ENCODE measurements around the gene SH3GL2.

The SH3GL2 gene

GRCh38 chr9:17658237-17658636 is 79.4 kb downstream of the SH3GL2 start:
- DNase-seq (ENCODE audit: low spot score) = no peak

GRCh38 chr9:17660158-17660557 is 81.3 kb downstream of the SH3GL2 start:
- DNase-seq (ENCODE audit: low spot score) = no peak

DNA sequence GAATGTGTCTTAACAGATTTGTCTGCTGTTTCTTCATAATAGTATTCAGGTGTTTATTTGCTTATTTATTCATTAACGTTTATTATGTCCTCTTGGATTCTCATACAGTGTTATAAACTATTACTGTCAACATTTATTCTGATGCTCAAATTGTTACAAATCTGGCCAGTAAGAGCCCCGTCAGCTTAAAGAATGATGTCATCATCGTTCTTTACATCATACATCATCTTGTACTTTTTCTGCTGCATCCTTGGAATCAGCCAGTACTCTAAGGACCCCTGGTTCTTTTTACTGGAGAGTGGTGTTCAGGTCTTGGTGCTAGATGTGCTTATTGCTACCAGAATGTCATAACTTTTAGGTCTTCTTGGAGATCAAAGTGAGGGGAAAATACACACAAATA is 86.6 kb downstream of the SH3GL2 start:
- no peak for DNase-seq (ENCODE audit: low spot score)

- no peak for DNase-seq (ENCODE audit: low spot score)
Measured at GRCh38 chr9:17669206-17669605, 90.3 kb downstream of the SH3GL2 start.

DNA sequence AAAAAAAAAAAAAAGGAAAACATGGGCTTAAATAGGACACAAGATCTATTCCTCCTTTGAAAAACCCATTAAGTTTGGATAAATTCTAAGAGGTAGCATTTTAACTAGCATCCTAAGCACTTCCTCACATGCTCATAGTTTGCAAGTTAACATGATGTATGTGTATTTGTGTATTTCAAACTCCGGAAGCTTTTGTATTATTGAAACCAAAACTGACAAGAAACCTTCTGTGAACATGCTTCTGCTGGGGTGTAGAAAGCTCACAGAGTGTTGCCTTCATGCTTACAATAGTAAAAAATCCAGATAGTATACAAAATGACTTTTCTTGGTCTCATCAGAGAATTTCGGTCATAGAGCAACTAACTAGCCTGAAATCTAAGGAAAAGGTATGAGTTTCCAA is 103.8 kb downstream of the SH3GL2 start:
- DNase-seq (ENCODE audit: low spot score) = no peak

DNA sequence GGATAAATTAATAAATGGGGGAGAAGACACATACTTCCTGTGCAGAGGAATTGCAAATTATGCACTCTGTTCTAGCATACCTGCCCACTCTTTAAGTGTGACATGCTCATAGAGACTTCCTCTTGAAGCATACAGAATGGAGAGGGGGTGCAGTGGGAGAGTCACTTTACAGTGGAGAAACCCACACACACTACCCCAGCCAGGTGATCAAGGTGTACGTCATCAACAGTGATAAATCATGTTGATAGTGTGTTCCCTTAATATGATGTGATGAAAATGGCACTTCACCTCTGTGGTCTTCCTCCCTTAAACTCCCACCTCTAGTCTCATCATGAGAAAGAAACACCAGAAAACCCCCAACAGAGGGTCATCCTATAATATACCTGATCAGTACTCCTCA is 110.0 kb downstream of the SH3GL2 start:
- DNase-seq (ENCODE audit: low spot score) = no peak

DNA sequence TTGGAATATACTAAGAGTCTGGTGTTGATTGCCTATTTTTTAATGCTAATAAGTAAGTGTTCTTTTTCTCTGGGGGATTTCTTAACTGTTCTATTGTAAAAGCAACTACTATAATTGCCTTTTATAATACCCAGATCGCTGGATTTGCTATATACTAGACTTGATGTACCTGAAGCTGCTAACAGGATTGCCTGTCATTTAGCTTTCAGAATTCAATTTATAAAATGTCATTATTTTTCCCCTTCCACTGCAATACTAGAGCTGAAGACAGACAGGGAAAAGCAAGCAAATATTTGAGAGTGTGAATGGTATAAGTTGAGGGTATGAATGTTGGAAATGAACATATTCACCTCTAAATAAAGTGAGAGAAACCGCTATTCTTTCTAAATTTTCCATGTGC is 115.5 kb downstream of the SH3GL2 start:
- DNase-seq (ENCODE audit: low spot score) = no peak

DNA sequence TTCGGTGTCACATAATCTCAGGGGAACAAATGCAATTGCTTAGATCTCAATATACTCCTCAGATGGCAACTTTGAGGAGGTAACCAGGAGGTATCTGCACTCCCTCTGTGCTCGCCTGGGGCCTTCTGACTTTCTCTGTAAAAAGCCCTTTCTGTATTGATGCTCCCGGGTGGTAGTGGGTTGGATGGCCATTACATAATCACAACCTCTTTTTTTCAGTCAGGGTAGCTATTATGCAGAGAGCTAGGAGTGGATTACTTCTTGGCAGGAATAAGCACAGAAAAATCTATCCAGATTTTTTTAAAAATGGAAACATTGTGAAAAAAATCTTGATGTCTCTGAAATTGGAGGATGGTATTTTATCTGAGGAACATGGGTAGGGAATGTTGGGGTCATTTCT is 116.6 kb downstream of the SH3GL2 start:
- no peak for DNase-seq (ENCODE audit: low spot score)

GRCh38 chr9:17699615-17700330 is 120.9 kb downstream of the SH3GL2 start:
- DNase-seq (ENCODE audit: low spot score) = no peak

DNA sequence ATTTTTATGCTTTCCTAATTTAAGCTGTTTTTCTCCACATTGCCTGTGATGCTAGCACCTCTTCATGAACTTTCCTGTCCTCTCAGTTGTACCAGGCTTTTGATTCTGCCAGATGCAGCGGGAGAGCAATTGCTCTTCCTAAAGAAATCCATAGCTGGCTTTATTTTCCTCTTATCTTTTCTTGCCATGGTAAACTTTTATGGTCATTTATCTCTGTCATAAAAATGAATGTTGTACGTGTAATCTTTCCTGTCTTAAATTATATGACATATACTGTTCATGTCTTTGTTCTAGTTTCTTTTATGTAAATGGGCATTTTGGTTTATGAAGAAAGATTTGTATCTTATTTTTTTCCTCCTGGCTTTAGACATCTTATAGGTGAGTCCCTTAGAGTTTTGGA is 127.5 kb downstream of the SH3GL2 start:
- DNase-seq (ENCODE audit: low spot score) = no peak

DNA sequence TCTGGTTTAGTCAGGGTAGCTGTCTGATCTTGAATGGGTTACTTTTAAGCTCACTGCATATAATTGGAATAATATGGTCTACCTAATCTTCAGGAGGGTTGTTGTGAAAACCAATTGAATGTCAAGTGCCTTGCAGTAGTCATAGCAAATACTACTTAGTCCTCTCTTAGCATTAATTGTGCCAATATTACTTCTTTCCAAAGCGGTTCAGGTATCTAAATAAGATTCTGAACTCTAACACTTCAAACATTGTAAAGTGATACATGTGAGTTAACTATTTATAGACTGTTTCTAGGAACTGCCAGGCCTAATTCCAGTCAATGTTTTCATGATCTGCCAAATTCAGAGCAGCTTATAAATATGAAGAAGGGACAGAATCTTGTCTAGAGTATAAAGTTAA is 140.2 kb downstream of the SH3GL2 start:
- no peak for DNase-seq (ENCODE audit: low spot score)

- no peak for DNase-seq (ENCODE audit: low spot score)
Measured at GRCh38 chr9:17721954-17722353, 143.1 kb downstream of the SH3GL2 start.

GRCh38 chr9:17723656-17724055 is 144.8 kb downstream of the SH3GL2 start:
- no peak for DNase-seq (ENCODE audit: low spot score)

DNA sequence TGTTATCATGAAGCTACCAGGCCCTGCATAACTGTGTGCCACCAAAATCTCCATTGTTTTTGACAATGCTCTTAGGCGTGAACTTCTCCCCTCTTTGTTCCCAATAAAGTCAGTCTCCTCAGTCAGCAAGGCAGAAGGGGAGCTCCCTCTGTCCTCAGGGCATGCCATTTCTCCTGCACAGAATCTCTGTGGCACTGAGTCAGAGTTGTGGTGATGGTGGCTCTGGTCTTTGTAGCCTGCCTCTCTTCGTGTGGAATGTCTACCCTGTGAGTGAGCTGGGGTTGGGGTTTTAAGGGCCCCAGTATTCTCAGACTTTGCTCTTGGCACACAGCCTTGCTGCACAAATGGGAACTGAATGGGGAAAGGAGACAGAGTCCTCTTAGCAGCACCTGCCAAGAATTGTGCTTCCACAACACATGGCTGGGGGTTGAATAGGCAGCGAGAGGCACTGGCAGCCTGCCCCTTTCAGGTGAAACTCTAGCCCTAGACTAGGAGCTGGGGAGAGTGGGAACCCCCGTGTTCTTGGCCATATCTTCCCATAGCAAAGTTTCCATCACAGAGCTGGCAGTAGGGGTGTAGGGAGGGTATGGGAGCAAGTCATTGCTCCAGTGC is 146.6 kb downstream of the SH3GL2 start:
- no peak for DNase-seq (ENCODE audit: low spot score)

DNA sequence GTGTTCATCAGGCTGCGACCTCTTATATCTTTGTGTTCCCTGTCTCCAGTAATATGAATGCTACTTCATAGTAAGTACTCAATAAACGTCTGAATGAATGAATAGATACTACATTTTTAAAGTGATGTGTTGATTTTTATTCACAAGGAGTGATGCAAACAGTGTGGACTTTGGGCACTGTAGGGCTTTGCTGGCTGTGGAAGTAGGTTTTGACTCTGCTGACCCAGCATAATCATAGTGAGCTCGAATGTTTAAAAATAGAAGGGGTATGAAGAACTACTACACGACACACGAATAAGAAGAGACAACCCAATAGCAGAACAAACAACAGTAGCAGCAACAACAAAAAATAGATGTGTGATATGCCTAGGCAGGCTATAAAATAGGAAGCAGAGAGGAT is 147.4 kb downstream of the SH3GL2 start:
- DNase-seq (ENCODE audit: low spot score) = no peak

- DNase-seq (ENCODE audit: low spot score) = no peak
Measured at GRCh38 chr9:17730899-17731298, 152.0 kb downstream of the SH3GL2 start.

DNA sequence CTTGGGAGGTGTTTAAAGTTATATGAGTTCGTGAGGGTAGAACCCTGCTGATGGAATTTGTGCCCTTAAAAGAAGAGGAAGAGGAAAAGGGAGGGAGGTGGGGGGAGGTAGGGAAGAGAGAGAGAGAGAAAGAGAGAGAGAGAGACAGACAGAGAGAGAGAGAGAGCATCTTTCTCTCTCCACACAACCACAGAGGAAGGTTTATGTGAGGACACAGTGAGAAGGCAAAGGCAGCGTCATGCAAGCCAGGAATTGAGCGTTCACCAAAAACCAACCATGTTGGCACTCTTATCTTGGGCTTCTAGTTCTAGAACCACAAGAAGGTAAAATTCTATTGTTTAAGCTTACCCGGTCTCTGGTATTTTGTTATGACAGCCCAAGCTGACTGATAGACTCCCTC is 152.4 kb downstream of the SH3GL2 start:
- no peak for DNase-seq (ENCODE audit: low spot score)

- no peak for DNase-seq (ENCODE audit: low spot score)
Measured at GRCh38 chr9:17734674-17735073, 155.8 kb downstream of the SH3GL2 start.

DNA sequence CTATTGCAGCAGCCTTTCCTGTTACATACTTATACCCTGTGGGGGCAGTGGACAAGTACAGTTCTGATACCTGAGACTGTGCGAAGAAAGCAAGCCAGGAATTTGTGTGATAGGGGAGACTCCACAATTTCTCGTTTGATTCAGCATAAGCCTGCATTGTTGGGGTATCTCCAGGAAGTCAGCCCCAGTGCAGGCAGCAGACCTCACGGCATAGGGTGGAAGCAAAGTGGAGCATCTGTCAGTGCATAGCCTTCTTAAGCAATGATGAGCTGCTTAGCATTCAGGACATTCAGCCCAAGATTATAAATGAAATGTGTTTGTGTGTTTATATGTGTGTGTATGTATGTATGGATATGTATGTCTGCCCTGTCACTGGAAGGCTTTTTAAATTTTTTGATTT is 157.0 kb downstream of the SH3GL2 start:
- DNase-seq (ENCODE audit: low spot score) = no peak

DNA sequence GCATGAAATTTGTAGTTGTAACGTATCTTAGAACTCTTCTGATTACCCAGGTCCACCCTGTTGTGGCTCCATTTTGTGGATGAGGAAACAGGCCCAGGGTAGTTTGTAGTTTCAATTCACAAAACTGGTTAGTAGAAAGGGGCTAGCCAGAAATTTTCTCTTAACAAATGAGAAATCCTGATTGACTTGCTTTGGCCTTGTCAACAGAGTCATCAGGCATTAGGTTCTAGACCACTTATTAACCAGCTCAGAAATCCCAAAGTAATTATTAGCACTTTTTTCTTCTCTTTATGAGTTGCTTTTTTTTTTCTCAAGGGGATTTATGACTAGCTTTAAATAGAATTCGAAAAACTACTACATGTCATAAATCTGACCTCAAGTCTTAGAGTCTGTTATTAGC is 160.2 kb downstream of the SH3GL2 start:
- no peak for DNase-seq (ENCODE audit: low spot score)

DNA sequence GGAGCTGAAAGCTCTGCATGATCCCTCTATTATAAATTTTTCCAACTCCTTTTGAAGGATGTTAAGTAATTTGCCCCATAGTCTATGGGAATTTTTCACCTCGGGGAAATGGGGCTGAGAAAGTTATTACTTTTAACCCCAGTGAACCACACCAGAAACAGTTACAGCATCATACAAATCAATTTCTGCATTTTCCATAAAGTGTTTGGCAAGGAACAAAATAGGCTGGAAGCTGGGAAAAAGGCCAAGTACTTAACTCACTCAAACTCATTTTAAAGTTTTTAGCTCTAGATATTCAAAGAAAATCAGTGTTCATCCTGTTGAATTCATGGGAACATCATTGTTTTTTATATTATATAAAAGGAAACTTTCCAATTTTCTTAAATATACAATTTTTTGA is 160.9 kb downstream of the SH3GL2 start:
- DNase-seq (ENCODE audit: low spot score) = no peak

- no peak for DNase-seq (ENCODE audit: low spot score)
Measured at GRCh38 chr9:17742067-17742466, 163.2 kb downstream of the SH3GL2 start.

DNA sequence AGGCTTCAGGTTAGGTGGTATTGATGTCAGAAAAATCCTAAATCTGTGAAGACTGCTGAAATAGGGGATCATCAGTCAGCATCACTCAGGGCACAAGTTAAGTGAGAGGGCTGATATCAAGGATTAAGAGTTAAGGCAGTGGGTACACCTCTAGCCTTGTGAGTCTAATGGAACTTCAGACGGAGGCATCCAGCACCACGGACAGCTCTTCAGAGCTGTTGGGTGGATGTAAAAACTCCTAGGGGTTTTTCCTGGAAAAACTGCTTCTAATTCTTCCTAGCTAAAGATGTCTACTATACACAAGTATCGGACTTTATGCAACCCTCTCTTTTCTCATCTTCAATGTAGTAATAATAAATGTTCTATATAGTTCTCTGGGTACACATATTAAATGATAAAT is 165.9 kb downstream of the SH3GL2 start:
- no peak for DNase-seq (ENCODE audit: low spot score)

- no peak for DNase-seq (ENCODE audit: low spot score)
Measured at GRCh38 chr9:17750269-17750668, 171.4 kb downstream of the SH3GL2 start.
